HG03196 (cell line): Measurements from ENCODE around the gene ST3GAL6.

ENCODE experiments used
- ATAC-seq: cut with Tn5 transposase; IDR thresholded peaks from one replicate; pipeline ENCODE4 v1.9.1; 2021; ENCODE audit not compliant: unreplicated experiment

The ST3GAL6 gene

GRCh38 chr3:98775459-98776139, 12.5 kb downstream of the ST3GAL6 start:
- no peak for ATAC-seq

DNA sequence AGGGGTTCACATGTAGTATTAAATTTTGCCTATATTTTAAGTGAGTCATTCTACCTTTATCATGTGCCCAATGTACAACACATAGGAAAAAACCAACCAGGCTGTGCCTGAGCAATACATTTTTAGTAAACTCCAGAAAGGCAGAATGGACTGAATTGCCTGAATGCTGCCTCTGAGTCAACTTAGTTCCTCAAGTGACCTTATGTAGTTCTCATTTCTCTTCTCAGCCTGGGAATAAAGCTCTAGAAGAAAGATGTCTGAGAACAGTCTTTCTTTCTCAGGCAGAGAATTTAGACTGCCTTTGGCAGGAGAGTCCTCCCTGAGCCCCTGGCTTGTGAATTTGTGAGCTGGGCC, 13.0 kb downstream of the ST3GAL6 start:
- no peak for ATAC-seq

- ATAC-seq = no peak
Measured at GRCh38 chr3:98777286-98777685, 14.1 kb downstream of the ST3GAL6 start.

DNA sequence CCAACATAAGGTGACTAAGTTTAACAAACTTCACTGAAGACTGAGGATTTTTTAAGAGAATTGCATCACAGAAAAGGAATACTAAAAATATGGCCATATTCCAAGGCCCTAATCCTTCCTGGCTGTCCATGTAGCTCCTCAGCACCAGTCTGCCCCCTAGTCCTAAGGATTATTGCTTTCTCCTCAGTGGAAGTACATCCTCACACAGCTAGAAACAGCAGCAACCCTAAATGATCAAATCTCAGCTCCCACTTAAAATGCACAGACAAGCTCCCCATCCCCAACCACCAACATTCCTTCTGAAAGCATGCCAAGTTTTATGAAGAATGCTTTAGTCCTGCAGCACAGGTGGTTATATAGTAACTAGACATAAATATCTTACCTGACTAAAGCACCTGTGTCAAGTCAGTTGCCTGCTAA, 14.7 kb downstream of the ST3GAL6 start:
- ATAC-seq = no peak

DNA sequence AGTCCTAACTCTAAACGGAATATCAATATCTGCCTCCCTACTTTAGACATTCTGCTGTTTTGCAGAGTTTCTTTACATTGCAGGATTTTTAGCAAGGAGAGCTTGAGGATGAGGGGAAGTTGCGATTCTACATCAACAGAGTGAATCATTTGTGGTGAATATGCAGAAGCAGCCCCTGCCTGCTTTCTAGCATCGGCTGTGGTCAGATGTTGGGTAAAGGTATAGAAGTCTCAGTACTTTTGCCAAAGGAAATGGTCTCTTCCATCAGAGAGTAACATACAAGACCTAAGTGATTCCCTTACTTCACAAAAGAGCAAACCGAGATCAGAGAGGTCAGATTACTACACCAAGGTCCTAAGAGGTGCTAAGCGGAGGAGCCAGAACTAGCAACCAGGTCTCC, 15.2 kb downstream of the ST3GAL6 start:
- no peak for ATAC-seq

DNA sequence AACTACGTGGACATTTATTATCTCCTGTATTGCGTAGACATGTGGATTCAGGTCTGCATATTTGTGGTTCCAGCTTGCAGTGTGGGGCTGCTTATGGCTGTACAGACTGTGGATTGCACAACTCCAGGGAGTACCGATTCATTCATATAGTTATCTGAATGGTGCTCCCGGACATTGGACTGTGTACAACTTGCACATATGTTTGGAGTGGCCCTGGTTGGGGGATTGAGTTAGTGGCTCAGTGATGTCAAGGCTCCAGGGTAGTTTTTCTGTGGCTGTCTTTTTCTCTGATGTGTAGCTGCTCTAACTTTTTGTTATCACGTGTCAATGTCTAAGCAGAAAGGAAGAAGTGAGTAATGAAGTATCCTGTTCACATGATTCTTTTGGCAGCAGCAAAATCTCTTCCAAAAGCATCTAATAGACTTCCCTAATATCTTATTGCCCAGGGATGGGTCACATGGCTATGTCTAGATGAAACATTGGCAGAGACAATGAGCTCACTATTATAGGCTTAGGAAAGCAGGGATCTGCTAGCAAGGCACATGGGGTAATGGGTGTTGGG, 15.8 kb downstream of the ST3GAL6 start:
- ATAC-seq = no peak

DNA sequence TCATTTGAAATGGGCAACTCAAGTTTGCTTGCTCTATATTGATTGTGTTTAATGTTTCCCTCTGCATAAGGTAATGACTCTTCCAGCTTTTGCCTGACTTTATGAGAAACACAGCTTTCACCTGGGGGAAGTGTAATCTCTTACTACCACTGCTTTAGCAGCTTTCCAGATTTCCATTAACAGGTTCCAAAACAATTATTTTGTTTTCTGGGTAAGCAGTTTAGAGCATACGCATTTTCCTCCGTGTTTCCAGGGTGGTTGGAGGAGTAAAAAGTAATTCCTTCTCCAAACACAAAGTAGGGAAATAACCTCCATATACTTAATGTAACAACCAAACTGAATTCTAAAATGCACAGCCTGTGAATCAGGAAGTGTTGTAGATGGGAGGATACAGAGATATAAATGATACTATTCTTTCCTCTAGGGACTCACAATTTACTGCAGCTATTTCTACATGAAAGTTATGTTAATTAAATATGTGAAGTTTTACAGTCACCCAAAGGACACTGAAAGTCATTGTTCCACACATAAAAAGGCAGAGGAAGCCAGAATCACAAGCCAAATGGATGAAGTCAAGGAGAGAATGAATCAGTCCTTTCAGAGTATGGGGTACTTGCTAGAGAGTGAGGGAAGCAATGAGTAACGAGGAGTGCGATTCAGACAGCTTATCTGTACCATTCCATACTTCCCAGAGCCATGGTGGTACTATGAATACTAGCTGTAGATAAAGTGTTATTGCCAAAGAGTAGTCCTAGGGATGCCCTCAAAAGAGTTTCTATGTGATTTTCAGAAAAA, 16.6 kb downstream of the ST3GAL6 start:
- no peak for ATAC-seq

DNA sequence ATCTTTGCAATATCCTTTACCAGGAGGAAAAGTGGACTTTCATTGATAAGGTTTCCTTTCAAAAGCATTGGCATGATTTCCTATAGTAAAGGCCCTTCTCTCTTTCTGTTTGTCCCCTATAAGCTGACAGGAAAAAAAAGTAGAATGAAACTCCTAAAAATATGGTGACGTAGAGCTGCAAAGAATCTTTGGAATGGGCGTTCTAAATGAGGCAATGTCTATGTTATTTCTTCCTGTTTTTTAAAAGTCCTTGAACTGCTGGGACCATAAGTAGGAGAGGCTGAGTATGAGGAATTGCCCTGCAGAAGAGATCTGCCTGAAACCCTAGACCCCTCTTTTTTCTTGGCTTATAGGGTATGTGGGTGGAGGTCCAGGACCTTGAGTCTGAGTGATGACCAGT, 17.2 kb downstream of the ST3GAL6 start:
- ATAC-seq = no peak

- no peak for ATAC-seq
Measured at GRCh38 chr3:98782824-98783500, 19.8 kb downstream of the ST3GAL6 start.

DNA sequence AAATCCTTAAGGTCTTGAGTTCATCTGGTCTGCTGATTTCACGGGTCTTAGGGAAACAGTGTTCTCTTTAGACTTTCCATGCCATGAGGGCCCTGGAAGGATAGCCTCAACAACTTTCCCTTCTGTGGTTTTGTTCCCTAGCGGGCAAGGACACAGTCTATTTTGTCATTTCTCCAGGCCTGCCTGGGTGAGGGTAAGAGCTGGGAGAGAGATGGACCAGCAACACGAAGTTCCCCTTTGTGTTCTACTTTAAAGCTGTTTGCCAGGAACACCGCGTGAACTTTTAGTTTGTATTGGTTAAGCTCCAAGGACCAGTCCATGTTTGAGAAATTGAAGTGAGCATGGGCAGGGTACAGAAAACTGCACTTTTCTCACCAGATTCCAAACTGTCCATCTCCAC, 20.9 kb downstream of the ST3GAL6 start:
- no peak for ATAC-seq

- ATAC-seq = no peak
Measured at GRCh38 chr3:98784666-98785600, 21.8 kb downstream of the ST3GAL6 start.

DNA sequence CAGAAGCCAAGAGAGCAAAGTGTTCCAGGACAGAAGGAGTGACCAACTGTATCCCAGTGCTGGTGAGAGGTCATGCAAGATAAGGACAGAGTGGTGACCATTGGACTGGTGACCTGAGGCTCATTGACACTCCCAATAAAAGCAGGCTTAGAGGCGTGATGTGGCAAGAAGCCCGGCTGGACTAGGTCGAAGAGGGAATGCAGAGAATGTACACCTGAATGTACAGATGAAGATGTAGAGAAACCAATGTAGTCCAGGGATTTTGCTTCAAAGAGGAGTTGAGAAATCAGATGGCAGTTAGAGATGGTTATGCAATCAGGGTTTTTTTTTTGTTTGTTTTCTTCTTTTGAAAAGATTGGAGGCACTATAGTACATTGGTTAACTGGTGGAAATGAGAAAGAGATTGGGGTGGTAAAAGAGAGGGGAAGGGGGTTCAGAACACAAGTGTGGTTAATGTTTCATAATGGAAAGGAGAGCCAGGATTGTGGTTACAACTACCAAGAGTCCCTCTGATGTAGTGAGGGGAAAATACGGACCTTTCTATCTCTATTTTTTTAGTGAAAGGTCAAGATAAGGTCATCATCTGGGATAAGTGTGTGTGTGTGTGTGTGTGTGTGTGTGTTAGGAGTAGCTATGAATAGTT, 23.3 kb downstream of the ST3GAL6 start:
- ATAC-seq = no peak

DNA sequence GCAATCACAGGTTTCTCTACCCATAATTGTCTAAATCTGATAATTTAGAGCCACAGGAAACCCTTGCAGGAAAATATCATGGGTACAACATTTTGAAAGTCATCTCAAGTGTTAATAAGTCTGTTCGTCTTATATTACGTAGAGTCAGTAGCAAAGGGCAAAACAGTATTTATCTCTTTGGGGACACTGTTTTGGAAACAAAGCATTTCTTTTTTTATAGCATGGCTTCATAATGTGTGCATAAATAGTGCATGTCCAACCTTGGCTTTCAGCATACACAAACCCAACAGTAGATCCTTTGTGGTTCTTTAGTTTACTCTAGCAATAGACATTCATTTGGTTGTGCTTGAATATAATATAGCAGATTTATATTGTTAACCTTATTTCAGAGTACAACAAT, 24.0 kb downstream of the ST3GAL6 start:
- ATAC-seq = no peak

- ATAC-seq = no peak
Measured at GRCh38 chr3:98788651-98789050, 25.5 kb downstream of the ST3GAL6 start.

GRCh38 chr3:98791341-98792325, 28.5 kb downstream of the ST3GAL6 start:
- ATAC-seq = no peak

DNA sequence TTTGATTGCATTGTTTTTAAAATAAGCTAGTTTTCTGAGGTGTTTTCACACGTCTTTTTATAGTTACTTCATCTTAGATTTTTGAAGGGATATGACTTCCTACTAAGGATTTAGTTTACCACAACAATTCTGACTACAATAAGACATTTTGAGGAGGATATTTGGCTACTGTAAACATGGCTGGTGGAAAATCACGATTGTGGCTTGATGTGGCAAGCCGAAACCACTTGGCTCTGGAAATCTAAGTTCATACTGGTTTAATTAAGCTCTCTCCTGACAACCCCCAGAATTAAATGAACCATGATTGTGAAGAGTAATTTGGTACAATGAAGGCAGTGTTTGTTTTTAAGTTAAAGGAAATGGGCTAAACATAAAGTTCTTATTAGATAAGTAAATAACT, 30.8 kb downstream of the ST3GAL6 start:
- ATAC-seq = no peak

DNA sequence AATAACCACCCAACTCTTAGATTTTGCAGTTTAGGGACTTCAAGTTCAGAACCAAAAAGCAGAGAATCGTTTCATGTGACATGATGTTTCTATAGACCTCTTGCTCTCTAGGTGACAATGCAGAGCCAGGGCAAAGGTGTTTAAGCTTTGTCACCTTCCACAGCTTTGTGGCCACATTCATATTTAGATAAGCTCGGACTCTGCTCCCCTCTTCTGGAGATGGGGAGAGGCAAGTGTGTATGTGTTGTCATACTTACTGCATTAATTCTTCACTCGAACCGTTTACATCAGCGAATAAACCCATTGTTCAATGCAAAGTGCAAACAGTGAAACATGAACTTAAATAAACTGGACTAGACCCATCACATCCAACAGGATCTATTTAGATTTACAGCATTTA, 33.2 kb downstream of the ST3GAL6 start:
- ATAC-seq = no peak

DNA sequence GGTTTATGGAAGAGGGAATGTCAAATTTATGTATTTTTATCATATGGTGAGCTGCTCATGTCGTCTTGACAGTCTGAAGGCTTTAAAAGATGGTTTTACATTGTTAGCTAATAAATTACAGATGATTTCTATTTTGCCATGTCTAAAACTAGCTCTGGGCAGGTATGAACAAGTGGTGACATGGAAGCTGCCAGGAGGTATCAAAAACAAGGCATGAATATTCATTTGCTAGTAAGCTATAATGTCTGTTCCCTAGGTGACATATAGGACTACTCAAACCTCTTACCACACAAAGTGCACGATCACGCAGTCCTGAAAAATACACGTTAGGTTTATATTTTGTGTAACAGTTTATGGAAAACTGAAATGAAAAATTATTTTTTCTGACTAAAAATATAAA, 34.8 kb downstream of the ST3GAL6 start:
- no peak for ATAC-seq

DNA sequence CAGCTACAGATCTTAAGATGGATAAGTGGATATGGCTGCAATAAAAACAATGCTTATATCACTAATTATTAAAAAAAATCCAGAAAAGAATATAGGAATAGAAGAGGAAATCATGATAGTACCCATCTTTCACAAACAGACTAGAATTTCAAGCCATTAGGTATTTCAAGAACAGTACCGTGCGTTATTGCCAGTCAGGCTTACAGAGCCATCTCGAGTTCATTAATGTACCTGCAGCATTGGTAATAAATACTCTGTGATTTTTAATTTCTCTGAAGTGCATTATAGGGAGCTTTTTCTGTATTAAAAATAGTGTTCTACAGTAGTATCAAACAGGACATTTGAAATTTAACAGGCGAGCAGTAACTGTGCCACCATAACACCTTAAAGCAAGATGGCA, 35.7 kb downstream of the ST3GAL6 start:
- no peak for ATAC-seq
